IPS-NIHi7 (cell line): ENCODE results near the gene GAPDH.
"Not testable (repeated sequence)": the region's sequence is repeated elsewhere in the genome, so short reads cannot be mapped to it uniquely, and the experiment has no call there.

ENCODE experiments used
- DNase-seq: peaks from one replicate; pipeline ENCODE4 v3.0.0; 2012; ENCODE audit warnings: mixed read lengths; ENCODE audit errors: extremely low spot score

The GAPDH gene

GRCh38 chr12:6546016-6546415 is 11.7 kb downstream of the GAPDH start:
- no peak for DNase-seq

GRCh38 chr12:6547566-6547965 is 13.2 kb downstream of the GAPDH start:
- DNase-seq, result no peak

- DNase-seq, result no peak
Measured at GRCh38 chr12:6547987-6548386, 13.7 kb downstream of the GAPDH start.

- DNase-seq, result no peak
Measured at GRCh38 chr12:6548556-6548955, 14.2 kb downstream of the GAPDH start.

GRCh38 chr12:6548966-6549683 is 14.8 kb downstream of the GAPDH start:
- no peak for DNase-seq

GRCh38 chr12:6549684-6550151 is 15.4 kb downstream of the GAPDH start:
- DNase-seq, result no peak

- DNase-seq, result no peak
Measured at GRCh38 chr12:6550294-6551062, 16.2 kb downstream of the GAPDH start.

- no peak for DNase-seq
Measured at GRCh38 chr12:6551063-6551461, 16.7 kb downstream of the GAPDH start.

- DNase-seq, result no peak
Measured at GRCh38 chr12:6551496-6552139, 17.3 kb downstream of the GAPDH start.

- DNase-seq, result no peak
Measured at GRCh38 chr12:6552140-6552551, 17.8 kb downstream of the GAPDH start.

GRCh38 chr12:6553051-6553868 is 18.9 kb downstream of the GAPDH start:
- no peak for DNase-seq

GRCh38 chr12:6554168-6555017 is 20.1 kb downstream of the GAPDH start:
- DNase-seq, result peak; percentile 86

GRCh38 chr12:6555018-6555691 is 20.8 kb downstream of the GAPDH start:
- no peak for DNase-seq

- DNase-seq, result not testable (repeated sequence)
Measured at GRCh38 chr12:6556496-6556817, 22.1 kb downstream of the GAPDH start.

GRCh38 chr12:6556857-6557256 is 22.5 kb downstream of the GAPDH start:
- DNase-seq, result no peak

- DNase-seq, result peak; percentile 57
Measured at GRCh38 chr12:6558014-6558760, 23.9 kb downstream of the GAPDH start.

GRCh38 chr12:6559500-6559899 is 25.2 kb downstream of the GAPDH start:
- DNase-seq, result no peak

- DNase-seq, result no peak
Measured at GRCh38 chr12:6560501-6561205, 26.3 kb downstream of the GAPDH start.

GRCh38 chr12:6562881-6563280 is 28.6 kb downstream of the GAPDH start:
- DNase-seq, result no peak
